Liver (tissue), 9 donors: ENCODE data around the gene TMEM244. TPM values are rescaled to one million over a fixed set of nuclear protein-coding genes. Genes with fewer than 3 reads are reported as not detected.

ENCODE experiments used
- DNase-seq: peaks from one replicate; pipeline ENCODE4 v3.0.0-alpha.2; 2017; ENCODE audit warnings: low spot score
- H3K27ac ChIP-seq, 2 donors: one replicate each; pipeline ENCODE4 v1.7.0; 2013; ENCODE audit warnings: inconsistent platforms in 2 of 2, low read length in 2 of 2, control low read depth in 1 of 2, low read depth in 1 of 2, mild to moderate bottlenecking in 1 of 2
- H3K27me3 ChIP-seq, 4 donors: one replicate each; pipeline versions ENCODE4 v1.6.1 to v1.7.0; 2013; ENCODE audit warnings: low read length in 3 of 4, inconsistent platforms in 1 of 4, mild to moderate bottlenecking in 1 of 4, moderate library complexity in 1 of 4; ENCODE audit not compliant: control insufficient read depth in 4 of 4, insufficient read depth in 4 of 4
- H3K36me3 ChIP-seq, 4 donors: one replicate each; pipeline versions ENCODE4 v1.6.1 to v1.7.0; 2013; ENCODE audit warnings: low read length in 3 of 4, mild to moderate bottlenecking in 3 of 4, low read depth in 1 of 4, moderate library complexity in 1 of 4; ENCODE audit not compliant: control insufficient read depth in 4 of 4, insufficient read depth in 3 of 4
- H3K4me1 ChIP-seq, 4 donors: one replicate each; pipeline versions ENCODE4 v1.6.1 to v1.7.0; 2013; ENCODE audit warnings: low read length in 3 of 4, mild to moderate bottlenecking in 3 of 4, moderate library complexity in 1 of 4; ENCODE audit not compliant: control insufficient read depth in 4 of 4, insufficient read depth in 4 of 4
- H3K4me3 ChIP-seq, 3 donors: one replicate each; pipeline versions ENCODE4 v1.6.1 to v1.7.0; 2013; ENCODE audit warnings: low read length in 3 of 3, control low read depth in 1 of 3, low read depth in 1 of 3, mild to moderate bottlenecking in 1 of 3
- H3K9ac ChIP-seq, 2 donors: one replicate each; pipeline ENCODE4 v1.7.0; 2013; ENCODE audit warnings: low read length in 2 of 2, mild to moderate bottlenecking in 2 of 2, moderate library complexity in 2 of 2, control low read depth in 1 of 2, low read depth in 1 of 2
- H3K9me3 ChIP-seq, 4 donors: one replicate each; pipeline versions ENCODE4 v1.6.1 to v1.7.0; 2013; ENCODE audit warnings: low read length in 3 of 4; ENCODE audit not compliant: control insufficient read depth in 4 of 4
- ATF3 ChIP-seq: IDR thresholded peaks from 2 replicates; pipeline ENCODE4 v1.6.1; 2016; ENCODE audit warnings: antibody characterized with exemption
- CTCF ChIP-seq: fragments of 150-350 bp; IDR thresholded peaks from 2 replicates; pipeline ENCODE4 v1.5.1; 2017; ENCODE audit warnings: improper control_type of control experiment, low read depth, low read length; ENCODE audit not compliant: missing input control
- EGR1 ChIP-seq, 2 donors: IDR thresholded peaks; 2 replicates each; pipeline ENCODE4 v1.6.1; 2016 to 2018; ENCODE audit warnings: antibody characterized with exemption in 2 of 2, low read depth in 2 of 2
- FOXA1 ChIP-seq: IDR thresholded peaks from 2 replicates; pipeline ENCODE4 v1.6.1; 2016; ENCODE audit warnings: antibody characterized with exemption
- FOXA2 ChIP-seq: IDR thresholded peaks from 2 replicates; pipeline ENCODE4 v1.6.1; 2016; ENCODE audit warnings: antibody characterized with exemption
- GABPA ChIP-seq, 2 donors: IDR thresholded peaks in 1 of 2; conservative IDR thresholded peaks in 1 of 2; 2 replicates each; pipeline ENCODE4 v1.6.1; 2016; ENCODE audit warnings: antibody characterized with exemption in 2 of 2, mild to moderate bottlenecking in 1 of 2, moderate library complexity in 1 of 2
- HNF4A ChIP-seq, 2 donors: conservative IDR thresholded peaks; 2 replicates each; pipeline ENCODE4 v1.6.1; 2016; ENCODE audit warnings: antibody characterized with exemption in 2 of 2, mild to moderate bottlenecking in 2 of 2
- HNF4G ChIP-seq: IDR thresholded peaks from 2 replicates; pipeline ENCODE4 v1.6.1; 2016; ENCODE audit warnings: antibody characterized with exemption
- JUND ChIP-seq, 2 donors: IDR thresholded peaks; 2 replicates each; pipeline ENCODE4 v1.6.1; 2016; ENCODE audit warnings: antibody characterized with exemption in 2 of 2
- MAX ChIP-seq: IDR thresholded peaks from 2 replicates; pipeline ENCODE4 v1.6.1; 2016; ENCODE audit warnings: antibody characterized with exemption
- NR2F2 ChIP-seq: IDR thresholded peaks from 2 replicates; pipeline ENCODE4 v1.6.1; 2016; ENCODE audit warnings: antibody characterized with exemption
- RAD21 ChIP-seq, 2 donors: IDR thresholded peaks; 2 replicates each; pipeline ENCODE4 v1.6.1; 2016; ENCODE audit warnings: antibody characterized with exemption in 2 of 2, mild to moderate bottlenecking in 2 of 2
- REST ChIP-seq: IDR thresholded peaks from 2 replicates; pipeline ENCODE4 v1.6.1; 2016; ENCODE audit warnings: antibody characterized with exemption, mild to moderate bottlenecking
- RXRA ChIP-seq, 2 donors: IDR thresholded peaks; 2 replicates each; pipeline ENCODE4 v1.6.1; 2017 to 2018; ENCODE audit warnings: antibody characterized with exemption in 2 of 2, mild to moderate bottlenecking in 1 of 2
- SP1 ChIP-seq: IDR thresholded peaks from 2 replicates; pipeline ENCODE4 v1.6.1; 2018; ENCODE audit warnings: antibody characterized with exemption, mild to moderate bottlenecking
- TAF1 ChIP-seq: conservative IDR thresholded peaks from 2 replicates; pipeline ENCODE4 v1.6.1; 2016; ENCODE audit warnings: antibody characterized with exemption, mild to moderate bottlenecking
- YY1 ChIP-seq: IDR thresholded peaks from 2 replicates; pipeline ENCODE4 v1.6.1; 2016; ENCODE audit warnings: antibody characterized with exemption, mild to moderate bottlenecking
- ZBTB33 ChIP-seq: IDR thresholded peaks from 2 replicates; pipeline ENCODE4 v1.6.1; 2016; ENCODE audit warnings: antibody characterized with exemption
- WGBS: extraction: QIAGEN DNeasy Blood & Tissue Kit; methylation state at CpG from one replicate; pipeline ENCODE4 v1.1.7; 2013; 5-methylcytosine and 5-hydroxymethylcytosine counted together
- polyA plus RNA-seq, 2 donors: library from polyadenylated mRNA; stranded (reverse) in 1 of 2; unstranded in 1 of 2; fragments of 200-250 nt in 1 of 2; fragments of >200 nt in 1 of 2; fragmentation: Nextera tagmentation in 1 of 2; extraction: Ambion mirVana in 1 of 2; gene quantifications; one replicate each; pipeline versions ENCODE4 v1.2.1 to v1.2.3, GENCODE V29; 2013 to 2015
- total RNA-seq, 2 donors: library from RNA; depleted of rRNA; stranded (reverse); fragments of >200 nt; gene quantifications; one replicate each; pipeline ENCODE4 v1.2.3, GENCODE V29; 2014
- donor health status: healthy.
- donor health status: healthy.
- donor health status: healthy.
- donor health status: healthy.
- donor health status: healthy.

The TMEM244 gene
- total and polyA plus RNA-seq, 4 donors, result not detected

- Histone ChIP-seq H3K4me3 (no peak overlapping the region), H3K9me3 (no peaks in the 10 kb centered on the region), H3K27ac (no peak overlapping the region), H3K4me1 (peaks cover 13 to 46% (median 43%) of the 10 kb centered on the region in 4 donors), H3K9ac (no peak overlapping the region), H3K36me3 (no peaks in the 10 kb centered on the region), H3K27me3 (no peaks in the 10 kb centered on the region)
- TF ChIP-seq HNF4G (peak; percentile 91), MAX (peak; percentile 63), FOXA1 (no peak), YY1 (peak; percentile 68), SP1 (peak; percentile 49), CTCF (no peak), GABPA (IDR thresholded peaks at IDR 0.05 in 1 of 2, conservative IDR thresholded peaks at IDR 0.05 in 1 of 2) (no peak), HNF4A (conservative IDR thresholded peaks at IDR 0.05) (peak; percentile 98), FOXA2 (peak; percentile 36), RXRA (IDR thresholded peaks at IDR 0.05) (peak; percentile 84 to 90), NR2F2 (no peak), TAF1 (no peak), REST (no peak), RAD21 (IDR thresholded peaks at IDR 0.05) (peak; percentile 16), JUND (IDR thresholded peaks at IDR 0.05) (peak; percentile 29 to 82), ATF3 (no peak), EGR1 (IDR thresholded peaks at IDR 0.05; ENCODE audit: low read depth in 2 of 2) (no peak), ZBTB33 (peak; percentile 66)
- DNase-seq, result no peak
- WGBS, result 39% methylated on average over 2 of the region's 2 CpGs
Measured at GRCh38 chr6:129795261-129795660, 65.9 kb downstream of the TMEM244 start.
